Neural cell (in vitro differentiated cells): ENCODE results near the gene ME3. TPM values are rescaled to one million over a fixed set of nuclear protein-coding genes. Genes with fewer than 3 reads are reported as not detected.

Experiments
- H2AFZ ChIP-seq: fragments of 200-600, 300-800 bp; sonication (generic), shearing (Covaris generic); 2 replicates; pipeline ENCODE4 v1.6.0; 2014; ENCODE audit warnings: low read depth, mild to moderate bottlenecking, antibody characterized with exemption, low read length, moderate library complexity
- H3F3A ChIP-seq: fragments of 200-600 bp; shearing (Covaris generic); 2 replicates; pipeline ENCODE4 v1.6.1; 2016; ENCODE audit warnings: mild to moderate bottlenecking, moderate library complexity, mixed read lengths, antibody characterized with exemption, low read length; ENCODE audit not compliant: insufficient read depth, poor library complexity, severe bottlenecking
- H3K27ac ChIP-seq: fragments of 200-600, 300-800 bp; sonication (generic), shearing (Covaris generic); 2 replicates; pipeline ENCODE4 v1.5.1; 2014; ENCODE audit warnings: mild to moderate bottlenecking, low read length, moderate library complexity
- H3K27me3 ChIP-seq: fragments of 300-800, 200-600 bp; sonication (generic), shearing (Covaris generic); 2 replicates; pipeline ENCODE4 v1.6.0; 2014; ENCODE audit warnings: mild to moderate bottlenecking, low read depth, low read length, moderate library complexity; ENCODE audit not compliant: insufficient read depth
- H3K36me3 ChIP-seq: fragments of 300-800, 200-600 bp; sonication (generic), shearing (Covaris generic); 2 replicates; pipeline ENCODE4 v1.5.1; 2014; ENCODE audit warnings: mild to moderate bottlenecking, antibody characterized with exemption, low read length, moderate library complexity; ENCODE audit not compliant: insufficient read depth
- H3K4me2 ChIP-seq: fragments of 300-800, 200-600 bp; sonication (generic), shearing (Covaris generic); 2 replicates; pipeline ENCODE4 v1.6.0; 2014; ENCODE audit warnings: mild to moderate bottlenecking, low read length
- H3K4me3 ChIP-seq: fragments of 300-800, 200-600 bp; sonication (generic), shearing (Covaris generic); 2 replicates; pipeline ENCODE4 v1.5.1; 2014; ENCODE audit warnings: mild to moderate bottlenecking, low read length, moderate library complexity
- H3K79me2 ChIP-seq: fragments of 200-600 bp; shearing (Covaris generic); replicated peaks from 2 replicates; pipeline ENCODE4 v1.6.0; 2014; ENCODE audit warnings: mild to moderate bottlenecking, low read length, moderate library complexity; ENCODE audit not compliant: insufficient read depth
- H3K9ac ChIP-seq: fragments of 300-800, 200-600 bp; sonication (generic), shearing (Covaris generic); 2 replicates; pipeline ENCODE4 v1.6.1; 2016; ENCODE audit warnings: mild to moderate bottlenecking, low read length, mixed read lengths
- H3K9me2 ChIP-seq: fragments of 200-600 bp; shearing (Covaris generic); 2 replicates; pipeline ENCODE4 v1.6.1; 2016; ENCODE audit warnings: mild to moderate bottlenecking, low read length, mixed read lengths; ENCODE audit not compliant: insufficient read depth
- H3K9me3 ChIP-seq: fragments of 200-600, 300-800 bp; sonication (generic), shearing (Covaris generic); 2 replicates; pipeline ENCODE4 v1.6.1; 2016; ENCODE audit warnings: mild to moderate bottlenecking, mixed run types, low read length, moderate library complexity, mixed read lengths
- H4K20me1 ChIP-seq: fragments of 200-600 bp; shearing (Covaris generic); 2 replicates; pipeline ENCODE4 v1.6.1; 2016; ENCODE audit warnings: mild to moderate bottlenecking, mixed run types; ENCODE audit not compliant: insufficient read depth
- CTCF ChIP-seq: fragments of 450-650 bp; IDR thresholded peaks from 2 replicates; pipeline ENCODE4 v1.5.1; 2014; ENCODE audit warnings: antibody characterized with exemption, mild to moderate bottlenecking, moderate library complexity; ENCODE audit not compliant: poor library complexity, severe bottlenecking
- EP300 ChIP-seq: fragments of 450-650 bp; conservative IDR thresholded peaks from 2 replicates; pipeline ENCODE4 v1.6.1; 2014; ENCODE audit warnings: antibody characterized with exemption, mild to moderate bottlenecking, moderate library complexity; ENCODE audit not compliant: poor library complexity, severe bottlenecking
- MXI1 ChIP-seq: fragments of 450-650 bp; conservative IDR thresholded peaks from 2 replicates; pipeline ENCODE4 v1.6.1; 2014; ENCODE audit warnings: antibody characterized with exemption, mild to moderate bottlenecking; ENCODE audit not compliant: poor library complexity, severe bottlenecking
- POLR2AphosphoS5 ChIP-seq: IDR thresholded peaks from 2 replicates; pipeline ENCODE4 v1.6.1; 2012
- RAD21 ChIP-seq: fragments of 450-650 bp; conservative IDR thresholded peaks from 2 replicates; pipeline ENCODE4 v1.6.1; 2014; ENCODE audit warnings: antibody characterized with exemption, mild to moderate bottlenecking, moderate library complexity
- REST ChIP-seq: IDR thresholded peaks from 2 replicates; pipeline ENCODE4 v1.6.1; 2012; ENCODE audit warnings: borderline replicate concordance
- SMC3 ChIP-seq: fragments of 450-650 bp; conservative IDR thresholded peaks from 2 replicates; pipeline ENCODE4 v1.6.1; 2014; ENCODE audit warnings: antibody characterized with exemption, mild to moderate bottlenecking, moderate library complexity; ENCODE audit not compliant: poor library complexity
- TAF1 ChIP-seq: IDR thresholded peaks from 2 replicates; pipeline ENCODE4 v1.6.1; 2012; ENCODE audit warnings: low read depth
- polyA plus RNA-seq: library from polyadenylated mRNA; depleted of rRNA; stranded (reverse); fragments of >200 nt; gene quantifications from 2 replicates; pipeline ENCODE4 v1.2.3, GENCODE V29; 2014

The ME3 gene
- polyA plus RNA-seq, 1 donor from 2014 or later: 2.1 TPM

- Histone ChIP-seq H4K20me1 (no peaks in the 10 kb centered on the region), H3K9me3 (no peaks in the 10 kb centered on the region), H3K36me3 (no peaks in the 10 kb centered on the region), H3K9ac (no peak overlapping the region), H3K4me2 (no peak overlapping the region), H3F3A (no peaks in the 10 kb centered on the region), H3K27me3 (no peaks in the 10 kb centered on the region), H2AFZ (no peak overlapping the region), H3K9me2 (no peaks in the 10 kb centered on the region), H3K79me2 (no peaks in the 10 kb centered on the region), H3K4me3 (no peak overlapping the region), H3K27ac (no peak overlapping the region)
- TF ChIP-seq RAD21 (no peak), TAF1 (no peak), MXI1 (no peak), CTCF (no peak), POLR2AphosphoS5 (no peak), EP300 (no peak), SMC3 (no peak), REST (no peak)
Measured at GRCh38 chr11:86627776-86628455, 44.5 kb downstream of the ME3 start.

GRCh38 chr11:86625981-86626380, 46.4 kb downstream of the ME3 start:
- H3K4me2 ChIP-seq: no peak overlapping the region
- H3K9me3 ChIP-seq: no peaks in the 10 kb centered on the region
- TF ChIP-seq MXI1 (no peak), TAF1 (no peak), SMC3 (no peak), POLR2AphosphoS5 (no peak), REST (no peak)
- H3K79me2 ChIP-seq: no peaks in the 10 kb centered on the region
- H3K27me3 ChIP-seq: no peaks in the 10 kb centered on the region
- H3K36me3 ChIP-seq: no peaks in the 10 kb centered on the region
- no peak overlapping the region for H2AFZ ChIP-seq
- H3K27ac ChIP-seq: no peak overlapping the region
- H3K9ac ChIP-seq: no peak overlapping the region
- no peaks in the 10 kb centered on the region for H3K9me2 ChIP-seq
- no peaks in the 10 kb centered on the region for H4K20me1 ChIP-seq
- H3K4me3 ChIP-seq: no peak overlapping the region
- H3F3A ChIP-seq: no peaks in the 10 kb centered on the region
